ENCODE results near the gene ICAM2.

The ICAM2 gene

GRCh38 chr17:64006361-64007088, 13.9 kb downstream of the ICAM2 start:
- no peak overlapping the region for H3K27ac ChIP-seq (ENCODE audit: low read length)
- no peak overlapping the region for H3K4me3 ChIP-seq (ENCODE audit: low read length)
- H3K4me2 ChIP-seq (ENCODE audit: low read depth, low read length): no peak overlapping the region
- H4K20me1 ChIP-seq (ENCODE audit: insufficient read depth, low read length): no peaks in the 10 kb centered on the region
- H3K79me2 ChIP-seq (ENCODE audit: low read length): peaks cover 20% of the 10 kb centered on the region
- no peaks in the 10 kb centered on the region for H3K27me3 ChIP-seq (replicated peaks; ENCODE audit: insufficient read depth, low read length)
- no peak overlapping the region for H2AFZ ChIP-seq (ENCODE audit: low read length)
- DNase-seq: no peak
- H3K9ac ChIP-seq (ENCODE audit: low read length): no peak overlapping the region
- no peaks in the 10 kb centered on the region for H3K4me1 ChIP-seq (ENCODE audit: low read length)
- TF ChIP-seq EZH2 (optimal IDR thresholded peaks at IDR 0.05; ENCODE audit: low read depth, low read length) (no peak), EZH2phosphoT487 (IDR thresholded peaks at IDR 0.05; ENCODE audit: low read length) (no peak), CTCF (IDR thresholded peaks at IDR 0.05; ENCODE audit: low read length) (no peak)
- no peaks in the 10 kb centered on the region for H3K36me3 ChIP-seq (replicated peaks; ENCODE audit: insufficient read depth, low read length)
- H3K9me3 ChIP-seq (replicated peaks; ENCODE audit: insufficient read depth, low read length): no peaks in the 10 kb centered on the region
- no peaks in the 10 kb centered on the region for H3K9me2 ChIP-seq (replicated peaks; ENCODE audit: insufficient read depth, low read length)
- no peaks in the 10 kb centered on the region for H3F3A ChIP-seq (ENCODE audit: insufficient read depth, low read length)

GRCh38 chr17:64005734-64006167, 14.7 kb downstream of the ICAM2 start:
- TF ChIP-seq EZH2 (optimal IDR thresholded peaks at IDR 0.05; ENCODE audit: low read depth, low read length) (no peak), EZH2phosphoT487 (IDR thresholded peaks at IDR 0.05; ENCODE audit: low read length) (no peak)

GRCh38 chr17:64004903-64005733, 15.3 kb downstream of the ICAM2 start:
- Histone ChIP-seq H3K27ac (ENCODE audit: low read length) (no peak overlapping the region), H3K9me2 (replicated peaks; ENCODE audit: insufficient read depth, low read length) (no peaks in the 10 kb centered on the region), H3K9me3 (replicated peaks; ENCODE audit: insufficient read depth, low read length) (no peaks in the 10 kb centered on the region), H3K79me2 (ENCODE audit: low read length) (peaks cover 15% of the 10 kb centered on the region), H2AFZ (ENCODE audit: low read length) (no peak overlapping the region), H3K4me3 (ENCODE audit: low read length) (no peak overlapping the region), H3K4me1 (ENCODE audit: low read length) (no peaks in the 10 kb centered on the region), H3K4me2 (ENCODE audit: low read depth, low read length) (no peak overlapping the region), H3F3A (ENCODE audit: insufficient read depth, low read length) (no peaks in the 10 kb centered on the region), H4K20me1 (ENCODE audit: insufficient read depth, low read length) (no peaks in the 10 kb centered on the region), H3K9ac (ENCODE audit: low read length) (no peak overlapping the region), H3K36me3 (replicated peaks; ENCODE audit: insufficient read depth, low read length) (no peaks in the 10 kb centered on the region), H3K27me3 (replicated peaks; ENCODE audit: insufficient read depth, low read length) (no peaks in the 10 kb centered on the region)
- no peak for DNase-seq
- TF ChIP-seq CTCF (IDR thresholded peaks at IDR 0.05; ENCODE audit: low read length): no peak
- no peak for TF ChIP-seq EZH2 (optimal IDR thresholded peaks at IDR 0.05; ENCODE audit: low read depth, low read length)
- no peak for TF ChIP-seq EZH2phosphoT487 (IDR thresholded peaks at IDR 0.05; ENCODE audit: low read length)

More at GRCh38 chr17:64005734-64006167, 14.7 kb downstream of the ICAM2 start:
- Histone ChIP-seq H3K4me1 (ENCODE audit: low read length) (no peaks in the 10 kb centered on the region), H3K9me2 (replicated peaks; ENCODE audit: insufficient read depth, low read length) (no peaks in the 10 kb centered on the region), H3K27ac (ENCODE audit: low read length) (no peak overlapping the region), H3K9ac (ENCODE audit: low read length) (no peak overlapping the region), H3K27me3 (replicated peaks; ENCODE audit: insufficient read depth, low read length) (no peaks in the 10 kb centered on the region), H3K79me2 (ENCODE audit: low read length) (peaks cover 18% of the 10 kb centered on the region), H3F3A (ENCODE audit: insufficient read depth, low read length) (no peaks in the 10 kb centered on the region), H3K9me3 (replicated peaks; ENCODE audit: insufficient read depth, low read length) (no peaks in the 10 kb centered on the region), H3K36me3 (replicated peaks; ENCODE audit: insufficient read depth, low read length) (no peaks in the 10 kb centered on the region), H2AFZ (ENCODE audit: low read length) (no peak overlapping the region), H3K4me2 (ENCODE audit: low read depth, low read length) (no peak overlapping the region), H4K20me1 (ENCODE audit: insufficient read depth, low read length) (no peaks in the 10 kb centered on the region), H3K4me3 (ENCODE audit: low read length) (no peak overlapping the region)
- DNase-seq: no peak
